ENCODE data around the gene COP1. TPM values are rescaled to one million over a fixed set of nuclear protein-coding genes. Genes with fewer than 3 reads are reported as not detected.

The COP1 gene
- total and polyA plus RNA-seq, 10 of the 15 experiments (the other 5 are each of a cell fraction or from before 2014, with no cell fraction given), result 17.7 to 49.9 (median 38.7) TPM

DNA sequence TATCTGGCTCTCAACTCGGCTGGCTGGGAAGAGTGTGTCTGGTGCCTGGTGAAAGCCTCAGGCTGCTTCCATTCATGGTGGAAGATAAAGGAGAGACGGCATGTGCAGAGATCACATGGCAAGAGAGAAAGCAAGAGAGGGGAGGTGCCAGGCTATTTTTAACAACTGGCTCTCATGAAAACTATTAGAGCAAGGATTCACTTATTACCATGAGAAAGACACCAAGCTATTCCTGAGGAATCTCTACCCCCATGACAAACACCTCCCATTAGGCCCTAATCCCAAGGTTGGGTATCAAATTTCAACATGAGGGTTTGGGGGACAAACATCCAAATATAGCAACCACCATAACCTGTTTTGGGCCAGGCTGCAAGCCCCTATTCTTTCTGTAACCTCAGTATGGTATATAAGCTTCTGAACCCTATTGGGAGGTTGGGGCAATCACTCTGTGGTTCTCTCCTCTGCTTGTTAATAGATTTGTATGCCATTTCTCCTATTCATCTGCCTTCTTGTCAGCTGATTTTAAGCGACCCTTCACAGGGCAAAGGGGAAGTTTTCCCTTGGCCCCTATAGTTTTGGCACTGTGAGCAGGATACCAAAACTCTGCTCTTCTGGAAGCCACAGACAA is 284.7 kb downstream of the COP1 start (continued):
- TF ChIP-seq, protein P1, sequence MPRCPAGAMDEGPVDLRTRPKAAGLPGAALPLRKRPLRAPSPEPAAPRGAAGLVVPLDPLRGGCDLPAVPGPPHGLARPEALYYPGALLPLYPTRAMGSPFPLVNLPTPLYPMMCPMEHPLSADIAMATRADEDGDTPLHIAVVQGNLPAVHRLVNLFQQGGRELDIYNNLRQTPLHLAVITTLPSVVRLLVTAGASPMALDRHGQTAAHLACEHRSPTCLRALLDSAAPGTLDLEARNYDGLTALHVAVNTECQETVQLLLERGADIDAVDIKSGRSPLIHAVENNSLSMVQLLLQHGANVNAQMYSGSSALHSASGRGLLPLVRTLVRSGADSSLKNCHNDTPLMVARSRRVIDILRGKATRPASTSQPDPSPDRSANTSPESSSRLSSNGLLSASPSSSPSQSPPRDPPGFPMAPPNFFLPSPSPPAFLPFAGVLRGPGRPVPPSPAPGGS (IDR thresholded peaks at IDR 0.05; ENCODE audit: borderline replicate concordance, insufficient read depth, low read depth, low read length, poor library complexity, severe bottlenecking), result no peak
- no peak for TF ChIP-seq RBBP5 (conservative IDR thresholded peaks at IDR 0.05)

DNA sequence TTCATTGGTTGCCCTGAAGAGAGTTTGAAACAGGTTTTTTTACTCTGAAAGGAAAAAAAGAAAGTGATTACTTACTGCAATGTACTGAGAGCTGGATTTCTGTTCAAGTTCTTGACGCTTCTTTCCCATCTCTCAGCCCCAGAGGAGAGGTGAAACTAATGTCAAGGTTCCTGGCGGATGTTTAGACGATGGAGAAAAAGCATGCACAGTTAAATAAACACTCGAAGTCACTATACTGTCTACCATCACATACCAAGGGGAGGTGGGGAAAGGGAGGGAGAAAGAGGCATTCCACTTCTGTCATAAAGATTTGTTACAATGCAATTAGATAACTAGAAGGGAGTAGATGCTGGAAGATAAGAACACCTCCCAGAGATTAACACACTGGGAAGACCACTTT is 286.7 kb downstream of the COP1 start:
- Histone ChIP-seq H3K9ac (ENCODE audit: control insufficient read depth, insufficient read depth, low read length) (no peak overlapping the region), H3K36me3 (ENCODE audit: control insufficient read depth in 2 of 2, insufficient read depth in 2 of 2, low read length in 1 of 2) (no peaks in the 10 kb centered on the region), H3K9me3 (replicated peaks; ENCODE audit: control insufficient read depth, insufficient read depth, low read length) (no peaks in the 10 kb centered on the region), H2AFZ (ENCODE audit: control insufficient read depth, low read depth, low read length) (no peak overlapping the region), H3K4me2 (ENCODE audit: control insufficient read depth, insufficient read depth) (no peak overlapping the region), H3K27ac (ENCODE audit: control insufficient read depth, insufficient read depth) (no peak overlapping the region), H3K79me2 (ENCODE audit: control insufficient read depth, insufficient read depth, low read length) (no peaks in the 10 kb centered on the region), H3K4me1 (ENCODE audit: control insufficient read depth, insufficient read depth, low read length) (no peaks in the 10 kb centered on the region), H3K4me3 (no peak overlapping the region), H3K27me3 (replicated peaks in 1 of 2; ENCODE audit: control insufficient read depth in 2 of 2, insufficient read depth in 2 of 2, low read length in 1 of 2) (no peaks in the 10 kb centered on the region), H4K20me1 (ENCODE audit: control insufficient read depth, insufficient read depth) (no peaks in the 10 kb centered on the region)
- 90% methylated on average over 4 of the region's 4 CpGs for WGBS (ENCODE audit: insufficient coverage, insufficient replicate concordance, low lambda C conversion rate, missing lambda C conversion rate)
- no TSS peak for BruUV-seq (replicated peaks)
- TF ChIP-seq JUND (IDR thresholded peaks at IDR 0.05; ENCODE audit: low read depth, low read length) (no peak), NR2C2 (IDR thresholded peaks at IDR 0.05; ENCODE audit: borderline replicate concordance, control insufficient read depth, insufficient read length, low read depth) (no peak), SMAD1 (IDR thresholded peaks at IDR 0.05; ENCODE audit: low read depth, partially characterized antibody) (no peak)
- ATAC-seq (no peak), DNase-seq (ENCODE audit: low read depth, low spot score) (no peak), FAIRE-seq (no peak)
- ChIA-PET CTCF (no interaction called here), RAD21 (ENCODE audit: unreplicated experiment) (no interaction called here), SMC1A (ENCODE audit: uncharacterized antibody, unreplicated experiment) (no interaction called here), POLR2A (no interaction called here)
- in situ Hi-C loops (cut with MboI), result no loop called here
- intact Hi-C loops (cut with micrococcal nuclease; ENCODE audit: unreplicated experiment), result no loop called here
